Smooth muscle cell (in vitro differentiated cells): ENCODE results near the gene SH3BP4. TPM values are rescaled to one million over a fixed set of nuclear protein-coding genes. Genes with fewer than 3 reads are reported as not detected.
"Not testable (repeated sequence)": the region's sequence is repeated elsewhere in the genome, so short reads cannot be mapped to it uniquely, and the experiment has no call there.

ENCODE experiments used
- DNase-seq: peaks from one replicate; lab custom pipeline; 2025; ENCODE audit not compliant: unreplicated experiment; lab: John Stamatoyannopoulos, UW
- H2AFZ ChIP-seq: fragments of 200-600 bp; sonication (generic); 2 replicates; pipeline ENCODE4 v1.6.0; 2016; ENCODE audit warnings: antibody characterized with exemption, low read depth, mild to moderate bottlenecking
- H3F3A ChIP-seq: fragments of 200-600 bp; sonication (generic); 2 replicates; pipeline ENCODE4 v1.6.0; 2017; ENCODE audit warnings: antibody characterized with exemption, low read depth
- H3K27ac ChIP-seq: fragments of 200-600 bp; sonication (generic); 2 replicates; pipeline ENCODE4 v1.5.1; 2016; ENCODE audit warnings: low read depth, mild to moderate bottlenecking
- H3K27me3 ChIP-seq: fragments of 200-600 bp; sonication (generic); 2 replicates; pipeline ENCODE4 v1.6.1; 2016; ENCODE audit warnings: low read depth, mild to moderate bottlenecking
- H3K36me3 ChIP-seq: fragments of 200-600 bp; sonication (generic); 2 replicates; pipeline ENCODE4 v1.5.1; 2016; ENCODE audit warnings: low read depth
- H3K4me1 ChIP-seq: fragments of 200-600 bp; sonication (generic); 2 replicates; pipeline ENCODE4 v1.5.1; 2016; ENCODE audit warnings: low read depth
- H3K4me2 ChIP-seq: fragments of 200-600 bp; sonication (generic); 2 replicates; pipeline ENCODE4 v1.6.0; 2016; ENCODE audit warnings: mild to moderate bottlenecking
- H3K4me3 ChIP-seq: fragments of 200-600 bp; sonication (generic); 2 replicates; pipeline ENCODE4 v1.5.1; 2016; ENCODE audit warnings: mild to moderate bottlenecking
- H3K79me2 ChIP-seq: fragments of 200-600 bp; sonication (generic); 2 replicates; pipeline ENCODE4 v1.6.0; 2016; ENCODE audit warnings: low read depth, mild to moderate bottlenecking
- H3K9ac ChIP-seq: fragments of 200-600 bp; sonication (generic); 2 replicates; pipeline ENCODE4 v1.6.0; 2016; ENCODE audit warnings: low read depth
- H3K9me3 ChIP-seq: fragments of 200-600 bp; sonication (generic); replicated peaks from 2 replicates; pipeline ENCODE4 v1.5.1; 2016; ENCODE audit warnings: low read depth
- H4K20me1 ChIP-seq: fragments of 200-600 bp; sonication (generic); 2 replicates; pipeline ENCODE4 v1.6.0; 2016; ENCODE audit warnings: low read depth
- WGBS: methylation state at CpG from one replicate; pipeline ENCODE4 v1.1.7; 2016; ENCODE audit warnings: low lambda C conversion rate; 5-methylcytosine and 5-hydroxymethylcytosine counted together
- polyA plus RNA-seq: library from polyadenylated mRNA; unstranded; fragments of >200 nt; fragmentation: Nextera tagmentation; extraction: Ambion mirVana; gene quantifications from 2 replicates; pipeline ENCODE4 v1.2.1, GENCODE V29; 2016
- total RNA-seq: library from RNA; depleted of rRNA; stranded (reverse); fragments of >200 nt; gene quantifications from 2 replicates; pipeline ENCODE4 v1.2.3, GENCODE V29; 2014
- TF ChIP-seq, protein P1 (sequence below): fragments of 200-600 bp; sonication (generic); IDR thresholded peaks from 2 replicates; pipeline ENCODE4 v1.5.1; 2017; ENCODE audit warnings: borderline replicate concordance, mild to moderate bottlenecking, antibody characterized with exemption; ENCODE audit not compliant: insufficient read depth, poor library complexity, severe bottlenecking

Gene SH3BP4
- total and polyA plus RNA-seq, 2 experiments from 2014 or later = 38.9 to 47.7 TPM

DNA sequence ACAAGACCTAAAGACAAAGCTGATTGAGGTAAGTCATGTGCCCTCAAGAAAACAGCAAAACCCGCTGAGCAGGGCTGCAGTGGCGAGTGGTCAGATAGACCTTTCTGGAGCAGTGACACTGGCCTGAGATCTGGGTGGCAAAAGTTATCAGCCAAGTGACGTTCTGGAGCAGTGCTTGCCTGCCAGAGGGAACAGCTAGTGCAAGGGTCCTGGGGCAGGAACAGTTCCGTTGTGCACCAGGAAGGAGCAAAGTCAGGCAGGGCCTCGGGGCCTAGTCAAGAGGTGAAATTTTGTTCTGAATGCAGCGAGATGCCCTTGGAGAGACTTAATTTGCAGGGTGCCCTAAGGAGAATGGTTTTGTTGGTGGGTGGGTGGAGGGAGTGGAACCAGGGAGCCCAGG lies 67.0 kb downstream of the SH3BP4 start:
- no peaks in the 10 kb centered on the region for H3K36me3 ChIP-seq
- H2AFZ ChIP-seq = no peak overlapping the region
- no peak overlapping the region for H3K27ac ChIP-seq
- H3K4me3 ChIP-seq = no peak overlapping the region
- no peaks in the 10 kb centered on the region for H3K9me3 ChIP-seq
- TF ChIP-seq, protein P1, sequence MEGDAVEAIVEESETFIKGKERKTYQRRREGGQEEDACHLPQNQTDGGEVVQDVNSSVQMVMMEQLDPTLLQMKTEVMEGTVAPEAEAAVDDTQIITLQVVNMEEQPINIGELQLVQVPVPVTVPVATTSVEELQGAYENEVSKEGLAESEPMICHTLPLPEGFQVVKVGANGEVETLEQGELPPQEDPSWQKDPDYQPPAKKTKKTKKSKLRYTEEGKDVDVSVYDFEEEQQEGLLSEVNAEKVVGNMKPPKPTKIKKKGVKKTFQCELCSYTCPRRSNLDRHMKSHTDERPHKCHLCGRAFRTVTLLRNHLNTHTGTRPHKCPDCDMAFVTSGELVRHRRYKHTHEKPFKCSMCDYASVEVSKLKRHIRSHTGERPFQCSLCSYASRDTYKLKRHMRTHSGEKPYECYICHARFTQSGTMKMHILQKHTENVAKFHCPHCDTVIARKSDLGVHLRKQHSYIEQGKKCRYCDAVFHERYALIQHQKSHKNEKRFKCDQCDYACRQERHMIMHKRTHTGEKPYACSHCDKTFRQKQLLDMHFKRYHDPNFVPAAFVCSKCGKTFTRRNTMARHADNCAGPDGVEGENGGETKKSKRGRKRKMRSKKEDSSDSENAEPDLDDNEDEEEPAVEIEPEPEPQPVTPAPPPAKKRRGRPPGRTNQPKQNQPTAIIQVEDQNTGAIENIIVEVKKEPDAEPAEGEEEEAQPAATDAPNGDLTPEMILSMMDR = no peak
- no peak for DNase-seq
- H3F3A ChIP-seq = peaks cover 3% of the 10 kb centered on the region
- H3K4me1 ChIP-seq = peaks cover 4% of the 10 kb centered on the region
- H3K79me2 ChIP-seq = peaks cover 87% of the 10 kb centered on the region
- H3K27me3 ChIP-seq = no peaks in the 10 kb centered on the region
- H3K9ac ChIP-seq = no peak overlapping the region
- no peak overlapping the region for H3K4me2 ChIP-seq
- peaks cover 96% of the 10 kb centered on the region for H4K20me1 ChIP-seq
- WGBS = 98% methylated on average over 6 of the region's 6 CpGs

DNA sequence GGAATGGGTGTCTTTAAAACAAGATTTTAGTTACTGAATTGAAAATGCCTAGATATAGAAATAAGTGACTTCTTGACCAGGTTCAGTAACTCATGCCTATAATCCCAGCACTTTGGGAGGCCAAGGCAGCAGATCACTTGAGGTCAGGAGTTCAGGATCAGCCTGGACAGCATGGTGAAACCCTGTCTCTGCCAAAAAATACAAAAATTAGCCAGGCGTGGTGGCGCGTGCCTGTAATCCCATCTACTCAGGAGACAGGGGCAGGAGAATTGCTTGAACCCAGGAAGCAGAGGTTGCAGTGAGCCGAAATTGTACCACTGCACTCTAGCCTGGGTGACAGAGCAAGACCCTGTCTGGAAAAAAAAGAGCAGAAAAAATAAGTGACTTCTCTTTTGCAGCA lies 68.3 kb downstream of the SH3BP4 start:
- H4K20me1 ChIP-seq = peaks cover 96% of the 10 kb centered on the region
- peak overlapping the region; percentile 20 for H3K27ac ChIP-seq
- H3F3A ChIP-seq, H3K4me3 ChIP-seq, DNase-seq, H3K27me3 ChIP-seq, H3K36me3 ChIP-seq, H3K9ac ChIP-seq, H3K4me2 ChIP-seq, H2AFZ ChIP-seq, H3K9me3 ChIP-seq: not testable (repeated sequence)
- WGBS = 96% methylated on average over 4 of the region's 4 CpGs
- H3K79me2 ChIP-seq = peaks cover 81% of the 10 kb centered on the region
- peaks cover 11% of the 10 kb centered on the region for H3K4me1 ChIP-seq

DNA sequence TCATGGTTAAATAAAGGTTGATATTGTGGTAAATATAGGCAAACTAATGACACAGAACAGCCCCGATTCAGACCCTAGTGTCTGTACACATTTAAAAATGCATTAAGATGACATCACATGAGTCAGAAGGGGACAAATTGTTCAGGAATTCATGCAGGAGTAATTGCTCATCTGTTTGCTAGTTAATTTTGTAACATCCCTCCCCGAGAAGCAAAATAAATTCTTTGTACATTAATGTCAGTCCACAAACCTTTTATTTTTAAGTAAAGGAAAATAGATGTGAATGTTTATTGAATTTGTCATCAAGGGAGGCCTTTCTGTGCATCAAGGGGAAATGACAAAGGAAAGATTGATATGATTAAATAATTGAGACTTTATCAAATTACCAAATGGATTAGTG lies 69.9 kb downstream of the SH3BP4 start:
- no peaks in the 10 kb centered on the region for H3K36me3 ChIP-seq
- peaks cover 3% of the 10 kb centered on the region for H3F3A ChIP-seq
- peaks cover 11% of the 10 kb centered on the region for H3K4me1 ChIP-seq
- H4K20me1 ChIP-seq = peaks cover 98% of the 10 kb centered on the region
- WGBS = 4% methylated on average over 2 of the region's 2 CpGs
- TF ChIP-seq, protein P1 = no peak
- no peaks in the 10 kb centered on the region for H3K9me3 ChIP-seq
- H3K4me2 ChIP-seq = peak overlapping the region; percentile 26
- H3K27me3 ChIP-seq = no peaks in the 10 kb centered on the region
- H3K79me2 ChIP-seq = peaks cover 79% of the 10 kb centered on the region
- peak overlapping the region; percentile 70 for H3K27ac ChIP-seq
- H2AFZ ChIP-seq = no peak overlapping the region
- peak overlapping the region; percentile 10 for H3K9ac ChIP-seq
- no peak for DNase-seq
- H3K4me3 ChIP-seq = no peak overlapping the region

DNA sequence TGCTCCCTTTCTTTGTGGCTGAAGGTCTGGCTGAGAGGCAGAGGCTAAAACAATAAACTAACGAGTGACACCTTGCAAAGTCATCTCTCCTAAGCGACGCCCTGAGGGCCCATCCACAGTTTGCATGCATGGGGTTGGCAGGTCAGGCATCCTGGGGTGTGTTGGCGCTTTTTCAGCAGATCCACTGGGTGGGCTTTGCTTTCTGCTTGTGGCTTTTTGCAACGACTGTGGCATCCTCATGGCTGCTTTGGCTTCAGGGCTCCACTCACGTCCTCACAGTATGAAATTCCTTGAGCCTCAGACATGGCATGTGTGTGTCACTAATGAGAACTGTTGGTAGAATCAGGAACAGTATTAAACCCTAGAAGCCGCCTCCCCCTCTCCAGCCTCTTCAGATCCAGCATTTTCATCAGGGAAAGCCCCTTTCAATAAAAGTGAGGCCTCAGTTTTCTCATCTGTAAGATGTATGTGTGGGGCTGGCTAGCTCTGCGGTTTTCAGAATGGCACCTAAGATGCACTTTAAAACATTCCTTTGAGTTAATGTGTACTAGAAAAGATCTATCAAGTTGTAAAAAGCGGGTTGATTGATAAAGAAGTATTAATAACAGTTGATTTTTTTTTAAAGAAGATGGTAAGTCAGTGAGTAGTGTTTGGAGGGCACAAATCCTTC lies 72.5 kb downstream of the SH3BP4 start:
- Histone ChIP-seq H3F3A (peaks cover 3% of the 10 kb centered on the region), H3K27ac (peak overlapping the region; percentile 10), H3K9ac (no peak overlapping the region), H2AFZ (no peak overlapping the region), H3K4me1 (peaks cover 11% of the 10 kb centered on the region), H3K36me3 (no peaks in the 10 kb centered on the region), H3K79me2 (peaks cover 81% of the 10 kb centered on the region), H3K4me3 (no peak overlapping the region), H3K4me2 (no peak overlapping the region), H4K20me1 (peaks cover 98% of the 10 kb centered on the region), H3K9me3 (no peaks in the 10 kb centered on the region), H3K27me3 (no peaks in the 10 kb centered on the region)
- TF ChIP-seq, protein P1 = no peak
- DNase-seq = no peak
- 66% methylated on average over 9 of the region's 9 CpGs for WGBS
